GM18502 (cell line): ENCODE measurements around the gene CBLIF.
"Not testable (repeated sequence)": the region's sequence is repeated elsewhere in the genome, so short reads cannot be mapped to it uniquely, and the experiment has no call there.

Source experiments
- ATAC-seq: cut with Tn5 transposase; IDR thresholded peaks from one replicate; pipeline ENCODE4 v1.9.1; 2021; ENCODE audit warnings: mild to moderate bottlenecking; ENCODE audit not compliant: unreplicated experiment, poor library complexity

CBLIF gene

DNA sequence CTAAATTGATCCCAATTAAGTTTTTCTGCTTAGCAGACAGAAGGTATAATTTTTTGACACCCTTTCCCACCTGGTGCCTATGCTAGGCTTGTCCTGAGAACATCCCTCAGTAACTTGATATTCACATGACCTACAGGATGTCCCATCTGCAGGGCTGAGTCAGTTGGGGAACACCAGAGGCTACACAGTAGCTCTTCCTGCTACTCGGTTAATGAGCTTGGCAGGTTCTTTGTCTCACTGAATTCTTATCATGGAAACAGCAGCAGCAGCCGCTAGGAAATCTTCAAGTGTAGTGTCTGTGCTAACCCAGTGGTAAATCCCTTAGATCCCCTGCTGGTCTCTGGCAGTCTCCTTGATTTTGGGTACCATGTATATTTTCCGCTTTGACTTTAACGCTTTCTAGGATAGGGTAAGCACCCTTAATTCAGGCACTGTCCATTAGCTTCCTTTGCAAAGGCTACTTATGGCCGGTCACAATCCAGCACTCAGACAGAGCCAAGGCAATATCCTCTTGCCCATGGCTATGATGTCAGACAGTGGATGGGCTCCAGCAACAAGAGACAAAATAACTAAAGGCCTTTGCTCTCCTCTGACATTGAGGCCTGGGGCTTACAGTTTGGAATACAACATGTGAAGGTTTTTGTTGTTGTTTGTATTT, 43.2 kb downstream of the CBLIF start:
- no peak for ATAC-seq

DNA sequence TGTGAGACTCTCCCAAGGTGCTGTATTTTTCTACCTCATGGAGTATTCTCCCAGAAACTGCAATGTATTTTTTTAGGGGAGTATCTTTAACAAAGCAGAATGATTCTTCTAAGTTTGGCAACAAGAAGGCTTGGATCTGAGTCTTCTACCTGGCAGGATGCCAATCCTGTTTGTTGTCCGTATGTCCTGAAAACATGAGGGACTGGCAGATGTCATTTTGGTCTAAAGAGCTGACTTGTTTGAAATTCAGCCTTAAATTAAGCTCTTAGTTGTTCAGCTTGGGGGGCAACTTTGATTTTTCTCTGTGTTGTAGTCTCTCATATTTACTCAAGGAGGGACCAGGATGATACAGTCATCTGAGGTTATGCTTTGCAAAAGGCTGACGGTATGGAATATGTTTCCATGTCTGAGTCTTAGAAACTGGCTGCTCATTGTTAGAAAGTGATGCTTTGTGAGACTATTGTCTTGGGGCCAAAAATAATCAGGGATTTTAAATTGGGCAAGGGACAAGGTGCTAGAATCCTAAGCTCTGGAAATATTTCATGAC, 44.1 kb downstream of the CBLIF start:
- no peak for ATAC-seq

DNA sequence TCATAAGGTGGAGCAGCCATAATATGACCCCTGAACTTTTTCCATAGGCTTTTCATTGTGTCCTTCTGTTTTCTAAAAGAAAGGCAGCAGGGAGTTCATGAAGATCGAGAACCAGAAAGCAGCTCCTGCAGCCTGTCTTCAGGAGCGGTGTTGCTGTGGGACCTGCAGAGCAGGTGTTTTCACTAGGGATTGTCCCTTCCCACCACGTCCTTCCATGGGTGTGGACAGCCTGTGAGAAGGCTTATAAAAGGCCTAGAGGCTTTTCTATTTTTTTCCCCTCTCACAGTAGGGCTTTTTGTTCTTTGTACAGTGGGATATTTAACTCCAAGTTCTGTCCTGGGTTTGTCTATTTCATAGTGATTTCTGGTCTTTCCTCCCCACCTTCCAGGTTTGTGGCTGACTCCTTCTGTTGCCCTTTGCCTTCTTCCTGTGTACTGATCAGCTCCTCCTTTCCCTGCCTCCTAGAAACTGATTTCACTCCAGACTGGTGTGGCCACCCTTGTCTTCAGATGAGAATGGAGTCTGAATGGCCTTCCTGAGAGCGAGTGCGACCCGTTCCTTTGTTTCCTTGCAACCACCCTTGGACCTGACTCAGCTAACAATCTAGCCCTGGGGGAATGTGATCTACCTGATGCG, 44.8 kb downstream of the CBLIF start:
- ATAC-seq = no peak

DNA sequence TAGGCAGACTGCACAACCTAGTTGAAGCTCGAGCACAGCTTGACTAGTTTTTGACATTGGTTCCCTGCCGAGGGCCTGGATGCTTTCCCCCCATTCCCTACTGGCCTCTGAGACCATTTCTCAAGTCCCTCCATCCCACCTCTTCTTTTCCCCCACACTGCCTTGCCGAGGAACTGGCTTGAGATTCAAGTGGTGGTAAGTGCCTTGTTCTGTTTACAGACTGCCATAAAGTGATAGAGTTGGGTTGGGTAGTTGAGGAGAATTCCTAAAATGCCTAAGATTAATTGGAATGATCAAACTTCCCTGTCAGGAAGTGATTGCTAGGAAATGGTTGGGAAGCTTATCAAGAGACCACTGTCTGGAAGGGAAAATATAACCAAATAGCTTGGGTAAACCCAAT, 50.9 kb downstream of the CBLIF start:
- no peak for ATAC-seq

DNA sequence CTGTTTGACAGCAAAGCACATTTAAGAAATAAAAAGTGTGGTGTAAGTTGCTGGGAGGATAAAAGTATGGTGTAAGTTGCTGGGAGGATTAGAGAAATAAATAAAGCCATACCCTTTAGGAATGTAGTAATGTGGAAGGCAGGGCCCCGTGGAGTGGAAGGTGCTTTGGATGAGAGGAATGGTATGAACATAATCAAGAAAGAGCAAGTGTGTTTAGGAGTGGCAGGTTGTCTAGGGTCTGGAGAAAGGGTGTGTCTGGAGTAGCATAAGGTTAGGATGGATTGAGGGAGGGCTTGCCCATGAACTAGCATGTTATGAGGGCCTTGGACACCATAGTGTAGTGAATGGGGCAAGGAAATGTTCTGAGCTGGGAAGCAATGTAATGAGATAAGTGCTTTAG, 52.8 kb downstream of the CBLIF start:
- no peak for ATAC-seq

DNA sequence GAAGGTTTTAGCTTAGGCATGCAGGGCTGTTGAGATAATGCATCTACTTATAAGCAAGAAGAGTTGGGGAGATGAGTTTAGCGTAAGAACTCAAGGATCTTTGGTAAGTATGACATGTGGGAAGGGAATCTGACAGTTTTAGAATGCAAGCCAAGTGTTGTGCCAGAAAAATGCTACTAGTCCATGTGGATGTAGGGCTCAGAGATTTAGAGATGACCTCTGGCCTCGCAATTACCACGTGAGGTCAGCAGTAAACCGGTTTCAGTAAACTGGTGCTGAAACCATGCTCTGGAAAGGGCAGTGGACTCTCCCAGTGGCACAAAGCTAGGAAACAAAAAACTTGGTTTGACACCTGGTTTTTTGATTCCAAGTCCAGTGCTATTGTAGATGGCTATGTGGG, 53.7 kb downstream of the CBLIF start:
- no peak for ATAC-seq

DNA sequence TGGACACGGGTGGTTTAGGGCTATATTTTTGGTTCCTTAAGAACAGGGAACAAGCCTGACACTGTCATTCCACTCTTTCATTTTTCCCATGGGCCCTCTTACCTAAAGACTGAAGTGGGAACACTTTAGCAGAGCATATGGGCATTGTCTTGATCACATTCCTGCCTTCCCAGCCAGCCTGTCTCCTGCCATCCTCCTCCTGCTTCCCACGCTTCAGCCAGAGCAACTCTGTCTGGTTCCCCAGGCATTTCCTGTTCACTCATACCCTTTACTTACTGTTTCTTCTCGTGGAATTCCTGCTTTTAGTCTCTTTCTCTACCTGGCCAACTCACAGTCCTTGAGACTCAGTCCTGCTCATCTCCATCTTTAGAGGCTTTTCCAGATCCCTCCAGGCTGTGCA, 57.5 kb downstream of the CBLIF start:
- no peak for ATAC-seq

DNA sequence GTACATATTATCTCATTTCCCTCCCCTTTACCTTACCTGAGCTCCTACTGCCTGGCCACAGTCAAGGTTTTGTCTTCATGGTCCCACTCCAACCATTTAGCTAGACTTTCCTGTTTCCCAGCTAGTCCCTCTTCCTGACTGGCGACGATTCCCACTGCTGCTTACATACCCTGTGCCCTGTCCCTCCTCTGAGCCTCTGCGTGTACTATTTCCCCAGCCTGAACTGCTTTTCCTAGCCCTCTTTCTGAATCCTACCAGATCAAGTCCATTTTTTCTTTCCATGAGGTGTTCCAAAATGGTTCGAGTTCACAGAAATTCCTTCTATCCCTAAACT, 58.1 kb downstream of the CBLIF start:
- ATAC-seq = no peak

DNA sequence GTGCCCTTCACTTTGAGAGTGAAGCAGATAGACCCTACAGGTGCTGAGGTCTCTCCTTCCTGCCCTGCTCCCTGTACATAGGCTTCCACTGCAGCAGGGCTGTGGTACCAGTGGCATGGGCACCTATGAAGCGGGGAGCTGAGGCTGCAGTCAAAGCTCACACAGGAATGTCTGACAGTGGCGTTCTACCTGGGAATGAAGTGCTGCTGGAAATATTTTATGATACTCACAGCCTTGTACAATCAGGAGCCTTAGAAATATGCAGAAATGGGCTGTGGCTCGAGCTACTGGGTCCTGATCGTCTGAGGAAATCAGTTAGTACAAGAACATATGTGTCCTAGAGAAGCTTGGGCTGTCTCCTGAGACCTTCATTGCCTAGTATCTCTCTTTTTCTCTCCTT, 59.5 kb downstream of the CBLIF start:
- no peak for ATAC-seq

DNA sequence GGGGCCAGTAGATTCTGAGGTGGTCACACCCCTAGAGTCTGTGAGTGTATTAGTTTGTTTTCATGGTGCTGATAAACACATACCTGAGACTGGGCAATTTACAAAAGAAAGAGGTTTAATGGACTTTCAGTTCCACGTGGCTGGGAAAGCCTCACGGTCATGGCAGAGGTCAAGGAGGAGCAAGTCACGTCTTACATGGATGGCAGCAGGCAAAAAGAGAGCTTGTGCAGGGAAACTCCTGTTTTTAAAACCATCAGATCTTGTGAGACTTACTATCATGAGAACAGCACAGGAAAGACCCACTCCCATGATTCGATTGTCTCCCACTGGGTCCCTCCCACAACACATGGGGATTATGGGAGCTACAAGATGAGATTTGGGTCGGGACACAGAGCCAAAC, 60.9 kb downstream of the CBLIF start:
- not testable (repeated sequence) for ATAC-seq

DNA sequence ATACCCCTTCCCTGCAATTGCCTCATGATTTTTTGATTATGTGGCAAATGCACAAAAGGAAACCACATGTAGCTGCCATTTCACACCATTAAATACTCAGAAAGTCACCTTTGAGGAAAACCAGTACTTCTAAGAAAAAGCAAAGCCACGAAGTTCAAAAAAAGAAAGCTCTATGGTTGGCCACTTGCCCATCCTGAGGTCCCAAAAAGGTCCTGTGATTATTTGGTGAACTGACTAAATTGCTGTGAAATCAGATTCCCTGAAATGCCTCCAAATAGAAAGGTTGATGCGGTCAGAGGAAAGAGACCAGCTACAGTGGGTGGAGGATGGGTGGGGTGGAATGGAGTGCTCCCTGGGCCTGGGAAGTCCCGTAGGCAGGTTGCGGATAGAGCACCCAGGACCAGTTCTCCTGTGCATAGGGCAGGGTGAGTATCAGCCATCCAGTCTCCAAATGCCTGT, 61.6 kb downstream of the CBLIF start:
- ATAC-seq = no peak

DNA sequence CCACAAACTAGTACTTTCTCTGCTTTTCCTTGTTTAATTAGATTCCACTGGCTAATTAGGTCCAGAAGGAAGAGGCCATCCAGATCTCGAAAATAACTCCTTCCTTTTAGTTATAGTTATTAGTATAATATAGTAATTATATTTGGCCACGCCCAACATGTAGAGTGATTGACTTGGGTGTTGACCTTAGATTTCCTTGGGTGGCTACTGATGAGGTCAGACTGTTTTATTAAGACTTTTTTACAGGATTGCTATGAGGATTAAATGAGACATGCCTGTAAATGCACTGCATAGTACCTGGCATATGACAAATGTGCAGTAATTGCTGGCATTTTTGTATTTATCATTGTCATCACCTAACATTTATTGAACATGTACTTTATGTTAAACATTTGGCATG, 63.2 kb downstream of the CBLIF start:
- ATAC-seq = no peak

DNA sequence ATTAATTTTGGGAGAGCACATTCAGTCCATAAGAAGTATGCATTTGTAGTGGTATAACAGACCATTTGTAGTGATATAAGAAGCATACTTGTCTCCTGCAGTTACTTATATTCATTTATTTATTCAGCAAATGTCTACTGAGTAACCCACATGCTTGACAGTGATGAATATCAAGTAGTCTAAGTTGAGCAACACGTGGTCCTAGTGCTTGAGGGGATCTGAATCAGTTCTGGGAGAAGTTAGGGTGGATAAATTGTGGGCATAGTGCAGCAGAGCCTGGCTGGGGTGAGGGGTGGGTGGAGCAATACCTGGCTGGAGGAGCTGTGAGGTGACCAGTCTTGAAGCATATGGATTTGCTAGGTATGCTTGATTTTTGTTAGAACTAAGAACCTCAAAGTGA, 65.8 kb downstream of the CBLIF start:
- ATAC-seq = no peak
